Keratinocyte (primary cell): ENCODE measurements around the gene IFNGR1. TPM values are rescaled to one million over a fixed set of nuclear protein-coding genes. Genes with fewer than 3 reads are reported as not detected.
A peak's percentile ranks its signal among the peaks of the same experiment; 100 is the strongest.

Experiments
- DNase-seq: peaks from one replicate; pipeline ENCODE4 v3.0.0-alpha.2; 2011; ENCODE audit warnings: low read depth, missing footprints, low spot score
- FAIRE-seq: peaks from 2 replicates; lab custom pipeline; 2011; peaks lifted over from hg19 to GRCh38; lab: Jason Lieb, UNC
- H2AFZ ChIP-seq: 2 replicates; pipeline ENCODE4 v1.6.0; 2012; ENCODE audit warnings: low read length, control low read depth, inconsistent platforms; ENCODE audit not compliant: control insufficient read depth
- H3K27ac ChIP-seq: 2 replicates; pipeline ENCODE4 v1.5.1; 2011; ENCODE audit warnings: low read length; ENCODE audit not compliant: control insufficient read depth, insufficient read depth
- H3K27me3 ChIP-seq: 3 replicates; pipeline ENCODE4 v1.6.0; 2011; ENCODE audit warnings: low read length; ENCODE audit not compliant: control insufficient read depth, insufficient read depth; ENCODE audit errors: extremely low read depth
- H3K36me3 ChIP-seq, 2 experiments: 2 replicates in 1 of 2; 3 replicates in 1 of 2; pipeline ENCODE4 v1.5.1; 2011; ENCODE audit warnings: low read length in 2 of 2, mild to moderate bottlenecking in 1 of 2; ENCODE audit not compliant: control insufficient read depth in 2 of 2, insufficient read depth in 2 of 2; ENCODE audit errors: extremely low read depth in 1 of 2
- H3K4me1 ChIP-seq: 3 replicates; pipeline ENCODE4 v1.5.1; 2011; ENCODE audit warnings: low read length; ENCODE audit not compliant: control insufficient read depth, insufficient read depth; ENCODE audit errors: extremely low read depth
- H3K4me2 ChIP-seq: 3 replicates; pipeline ENCODE4 v1.6.0; 2011; ENCODE audit warnings: low read depth, low read length; ENCODE audit not compliant: control insufficient read depth, insufficient read depth; ENCODE audit errors: extremely low read depth
- H3K4me3 ChIP-seq, 3 experiments: fragments of 200-600 bp in 1 of 3; sonication (generic) in 1 of 3; 2 replicates in 2 of 3; 3 replicates in 1 of 3; pipeline ENCODE4 v1.5.1; 2011 to 2016; ENCODE audit warnings: low read length in 3 of 3, mild to moderate bottlenecking in 3 of 3, control low read depth in 2 of 3, inconsistent platforms in 1 of 3, low read depth in 1 of 3, mixed read lengths in 1 of 3, mixed run types in 1 of 3, moderate library complexity in 1 of 3; ENCODE audit not compliant: control insufficient read depth in 2 of 3, insufficient read depth in 2 of 3; ENCODE audit errors: extremely low read depth in 1 of 3
- H3K79me2 ChIP-seq: 2 replicates; pipeline ENCODE4 v1.6.0; 2012; ENCODE audit warnings: low read length; ENCODE audit not compliant: control insufficient read depth, insufficient read depth
- H3K9ac ChIP-seq: 3 replicates; pipeline ENCODE4 v1.6.0; 2011; ENCODE audit warnings: low read length; ENCODE audit not compliant: control insufficient read depth, insufficient read depth; ENCODE audit errors: extremely low read depth
- H3K9me1 ChIP-seq: 3 replicates; pipeline ENCODE4 v1.6.0; 2011; ENCODE audit warnings: low read length; ENCODE audit not compliant: control insufficient read depth, insufficient read depth; ENCODE audit errors: extremely low read depth
- H3K9me3 ChIP-seq: 2 replicates; pipeline ENCODE4 v1.5.1; 2012; ENCODE audit warnings: low read depth, low read length; ENCODE audit not compliant: control insufficient read depth
- H4K20me1 ChIP-seq: 3 replicates; pipeline ENCODE4 v1.6.0; 2011; ENCODE audit warnings: low read length; ENCODE audit not compliant: control insufficient read depth, insufficient read depth; ENCODE audit errors: extremely low read depth
- EZH2 ChIP-seq: IDR thresholded peaks from one replicate; pipeline ENCODE4 v1.6.1; 2012; ENCODE audit warnings: inconsistent platforms, mild to moderate bottlenecking, low read length, moderate library complexity
- dilution Hi-C: fragments of 300-500 bp; cut with MboI; formaldehyde crosslinking; loops from one replicate; pipeline ENCODE4 v1.7.0; 2020; ENCODE audit warnings: low sequenced_read_pairs; ENCODE audit not compliant: extremely low pct_ligation_motif_present
- polyA plus RNA-seq, 5 experiments: library from polyadenylated mRNA; depleted of rRNA in 3 of 5; stranded (reverse) in 3 of 5; stranded (forward) in 1 of 5; unstranded in 1 of 5; fragments of >200 nt; gene quantifications; 1 replicate in 1 of 5; 2 replicates in 3 of 5; 3 replicates in 1 of 5; pipeline versions ENCODE4 v1.2.1 to v1.2.3, GENCODE V29; 2011 to 2012; ENCODE audit warnings: missing spikeins in 2 of 5, low read depth in 1 of 5, low replicate concordance in 1 of 5
- TF ChIP-seq, protein P1 (sequence below), 3 experiments: IDR thresholded peaks in 1 of 3; conservative IDR thresholded peaks in 1 of 3; optimal IDR thresholded peaks in 1 of 3; 2 replicates in 2 of 3; 3 replicates in 1 of 3; pipeline versions ENCODE3 to v1.5.1; 2011; ENCODE audit warnings: low read length in 3 of 3, mild to moderate bottlenecking in 3 of 3, moderate library complexity in 2 of 3, control low read depth in 1 of 3, inconsistent platforms in 1 of 3; ENCODE audit not compliant: insufficient read depth in 2 of 3; ENCODE audit errors: extremely low read depth in 1 of 3

IFNGR1 gene
- polyA plus RNA-seq, 1 donor (not counting 4 experiments of a cell fraction or from before 2014, with no cell fraction given): 109 TPM

DNA sequence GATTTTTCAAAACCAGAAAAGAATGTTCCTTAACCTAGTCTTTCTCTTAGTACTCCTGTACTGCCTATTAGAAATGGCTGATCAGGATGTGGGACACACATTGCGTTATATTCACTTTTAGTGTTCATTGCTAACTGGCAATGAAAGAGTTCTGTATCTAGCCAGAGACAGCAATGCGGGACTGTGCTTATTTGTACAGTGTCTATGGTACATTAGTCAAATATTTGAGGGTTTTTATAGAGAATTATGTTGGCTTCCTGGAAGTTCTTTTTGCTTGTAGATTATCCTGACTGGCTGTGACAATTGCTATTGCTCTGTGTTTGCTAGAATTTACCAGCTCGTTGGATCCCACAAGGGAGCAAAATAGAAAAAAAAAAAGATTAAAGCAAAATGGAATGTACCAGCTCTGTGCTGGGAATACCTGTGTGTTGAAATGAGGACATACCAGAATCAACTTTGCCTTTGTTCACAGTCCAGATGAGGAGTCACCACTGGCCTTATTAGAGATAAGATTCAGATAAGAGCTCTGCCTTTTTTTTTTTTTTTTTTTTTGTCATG, 22.4 kb upstream of the IFNGR1 start:
- H3K79me2 ChIP-seq: no peaks in the 10 kb centered on the region
- no peaks in the 10 kb centered on the region for H3K9me1 ChIP-seq
- H3K9ac ChIP-seq: peak overlapping the region; percentile 23
- H3K9me3 ChIP-seq: no peaks in the 10 kb centered on the region
- H3K4me3 ChIP-seq: peak overlapping the region in 1 of 3 experiments; percentile 33
- dilution Hi-C loops: no loop called here
- H3K27me3 ChIP-seq: no peaks in the 10 kb centered on the region
- TF ChIP-seq, protein P1, sequence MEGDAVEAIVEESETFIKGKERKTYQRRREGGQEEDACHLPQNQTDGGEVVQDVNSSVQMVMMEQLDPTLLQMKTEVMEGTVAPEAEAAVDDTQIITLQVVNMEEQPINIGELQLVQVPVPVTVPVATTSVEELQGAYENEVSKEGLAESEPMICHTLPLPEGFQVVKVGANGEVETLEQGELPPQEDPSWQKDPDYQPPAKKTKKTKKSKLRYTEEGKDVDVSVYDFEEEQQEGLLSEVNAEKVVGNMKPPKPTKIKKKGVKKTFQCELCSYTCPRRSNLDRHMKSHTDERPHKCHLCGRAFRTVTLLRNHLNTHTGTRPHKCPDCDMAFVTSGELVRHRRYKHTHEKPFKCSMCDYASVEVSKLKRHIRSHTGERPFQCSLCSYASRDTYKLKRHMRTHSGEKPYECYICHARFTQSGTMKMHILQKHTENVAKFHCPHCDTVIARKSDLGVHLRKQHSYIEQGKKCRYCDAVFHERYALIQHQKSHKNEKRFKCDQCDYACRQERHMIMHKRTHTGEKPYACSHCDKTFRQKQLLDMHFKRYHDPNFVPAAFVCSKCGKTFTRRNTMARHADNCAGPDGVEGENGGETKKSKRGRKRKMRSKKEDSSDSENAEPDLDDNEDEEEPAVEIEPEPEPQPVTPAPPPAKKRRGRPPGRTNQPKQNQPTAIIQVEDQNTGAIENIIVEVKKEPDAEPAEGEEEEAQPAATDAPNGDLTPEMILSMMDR (optimal IDR thresholded peaks at IDR 0.05 in 1 of 3, IDR thresholded peaks at IDR 0.05 in 1 of 3, conservative IDR thresholded peaks at IDR 0.05 in 1 of 3; ENCODE audit: extremely low read depth in 1 of 3, insufficient read depth in 2 of 3, low read length in 3 of 3): no peak
- no peak for TF ChIP-seq EZH2
- no peaks in the 10 kb centered on the region for H3K36me3 ChIP-seq
- H4K20me1 ChIP-seq: no peaks in the 10 kb centered on the region
- H3K4me2 ChIP-seq: peak overlapping the region; percentile 76
- H3K4me1 ChIP-seq: peaks cover 45% of the 10 kb centered on the region
- DNase-seq: no peak
- FAIRE-seq: peak; percentile 87
- H3K27ac ChIP-seq: peak overlapping the region; percentile 78
- H2AFZ ChIP-seq: peak overlapping the region; percentile 82

DNA sequence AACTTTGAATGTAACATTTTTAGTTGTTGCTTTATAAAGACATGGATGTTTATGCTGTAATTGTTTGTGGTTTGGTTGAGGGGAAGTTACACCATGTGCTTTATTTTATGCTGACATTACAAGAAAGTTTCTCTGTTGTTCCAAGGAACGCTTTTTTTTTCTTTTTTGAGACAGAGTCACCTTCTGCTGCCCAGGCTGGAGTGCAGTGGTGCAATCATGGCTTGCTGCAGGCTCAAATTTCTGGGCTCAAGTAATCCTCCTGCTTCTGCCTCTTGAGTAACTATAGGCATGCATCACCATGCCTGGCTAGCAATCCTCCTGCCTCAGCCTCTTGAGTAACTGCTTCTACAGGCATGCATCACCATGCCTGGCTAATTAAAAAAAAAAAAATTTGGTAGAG, 21.0 kb upstream of the IFNGR1 start:
- Histone ChIP-seq H3K4me3 (no peak overlapping the region), H4K20me1 (no peaks in the 10 kb centered on the region), H3K27ac (peak overlapping the region; percentile 1), H3K4me1 (peaks cover 48% of the 10 kb centered on the region), H3K36me3 (no peaks in the 10 kb centered on the region), H2AFZ (no peak overlapping the region), H3K27me3 (no peaks in the 10 kb centered on the region), H3K4me2 (no peak overlapping the region), H3K9ac (no peak overlapping the region), H3K9me1 (no peaks in the 10 kb centered on the region), H3K79me2 (no peaks in the 10 kb centered on the region), H3K9me3 (no peaks in the 10 kb centered on the region)
- peak; percentile 76 for FAIRE-seq
- DNase-seq: peak; percentile 77
- TF ChIP-seq, protein P1 (optimal IDR thresholded peaks at IDR 0.05 in 1 of 3, IDR thresholded peaks at IDR 0.05 in 1 of 3, conservative IDR thresholded peaks at IDR 0.05 in 1 of 3; ENCODE audit: extremely low read depth in 1 of 3, insufficient read depth in 2 of 3, low read length in 3 of 3): no peak
- TF ChIP-seq EZH2: no peak
- dilution Hi-C loops: no loop called here
